DOHH2 (cell line): ENCODE data around the gene MYO7B.

Experiments
- H3F3A ChIP-seq: fragments of 200-600 bp; sonication (generic), shearing (Covaris generic); 2 replicates; pipeline ENCODE4 v1.6.0; 2016; ENCODE audit warnings: antibody characterized with exemption, mild to moderate bottlenecking; ENCODE audit not compliant: control insufficient read depth, insufficient read depth
- H3K27ac ChIP-seq: fragments of 200-600 bp; sonication (generic); 2 replicates; pipeline ENCODE4 v1.5.1; 2014; ENCODE audit warnings: low read depth, mild to moderate bottlenecking, low read length, moderate library complexity
- H3K27me3 ChIP-seq: fragments of 200-600 bp; sonication (generic); 2 replicates; pipeline ENCODE4 v1.6.1; 2014; ENCODE audit warnings: mild to moderate bottlenecking, low read length, mixed read lengths; ENCODE audit not compliant: control insufficient read depth
- H3K36me3 ChIP-seq: fragments of 200-600 bp; sonication (generic); 2 replicates; pipeline ENCODE4 v1.6.1; 2014; ENCODE audit warnings: mild to moderate bottlenecking, low read length, moderate library complexity, mixed read lengths; ENCODE audit not compliant: control insufficient read depth
- H3K4me1 ChIP-seq: fragments of 200-600 bp; sonication (generic); 2 replicates; pipeline ENCODE4 v1.6.1; 2014; ENCODE audit warnings: mild to moderate bottlenecking, low read length, mixed read lengths; ENCODE audit not compliant: control insufficient read depth
- H3K4me2 ChIP-seq: fragments of 200-600 bp; sonication (generic); 2 replicates; pipeline ENCODE4 v1.6.0; 2014; ENCODE audit warnings: mild to moderate bottlenecking, low read length, moderate library complexity
- H3K4me3 ChIP-seq: fragments of 200-600 bp; sonication (generic); 2 replicates; pipeline ENCODE4 v1.5.1; 2014; ENCODE audit warnings: mild to moderate bottlenecking, low read length, mixed read lengths
- H3K79me2 ChIP-seq: fragments of 200-600 bp; sonication (generic); 2 replicates; pipeline ENCODE4 v1.6.1; 2014; ENCODE audit warnings: mild to moderate bottlenecking, low read length, mixed read lengths; ENCODE audit not compliant: control insufficient read depth
- H3K9me2 ChIP-seq: fragments of 200-600 bp; sonication (generic); replicated peaks from 2 replicates; pipeline ENCODE4 v1.6.1; 2014; ENCODE audit warnings: mild to moderate bottlenecking, low read length, mixed read lengths; ENCODE audit not compliant: control insufficient read depth
- H3K9me3 ChIP-seq: fragments of 200-600 bp; sonication (generic); 2 replicates; pipeline ENCODE4 v1.6.1; 2014; ENCODE audit warnings: antibody characterized with exemption, low read length, mixed read lengths; ENCODE audit not compliant: control insufficient read depth, insufficient read depth
- H4K20me1 ChIP-seq: fragments of 200-600 bp; sonication (generic); 2 replicates; pipeline ENCODE4 v1.6.0; 2014; ENCODE audit warnings: low read depth, mild to moderate bottlenecking, antibody characterized with exemption, low read length, moderate library complexity; ENCODE audit not compliant: control insufficient read depth, insufficient read depth
- CTCF ChIP-seq: fragments of 200-600 bp; sonication (generic); IDR thresholded peaks from one replicate; pipeline ENCODE4 v1.5.1; 2014; ENCODE audit warnings: antibody characterized with exemption, mild to moderate bottlenecking, low read depth, low read length; ENCODE audit not compliant: poor library complexity, severe bottlenecking
- EZH2phosphoT487 ChIP-seq: fragments of 200-600 bp; sonication (generic); IDR thresholded peaks from 2 replicates; pipeline ENCODE4 v1.6.1; 2017; ENCODE audit warnings: borderline replicate concordance, mild to moderate bottlenecking, antibody characterized with exemption, low read length, moderate library complexity, mixed read lengths

Gene MYO7B

GRCh38 chr2:127678531-127678930 is 143.0 kb downstream of the MYO7B start:
- H3K79me2 ChIP-seq: no peaks in the 10 kb centered on the region
- H3K4me3 ChIP-seq: no peak overlapping the region
- H3K27me3 ChIP-seq: peaks cover 66% of the 10 kb centered on the region

GRCh38 chr2:127678991-127679390 is 143.5 kb downstream of the MYO7B start:
- no peak overlapping the region for H3K4me2 ChIP-seq

More at GRCh38 chr2:127678531-127678930, 143.0 kb downstream of the MYO7B start:
- H4K20me1 ChIP-seq: no peaks in the 10 kb centered on the region
- H3K9me2 ChIP-seq: no peaks in the 10 kb centered on the region
- no peak overlapping the region for H3K4me2 ChIP-seq
- H3K4me1 ChIP-seq: peaks cover 2% of the 10 kb centered on the region; the same call in 1 of the 2 replicates
- H3K27ac ChIP-seq: no peak overlapping the region
- no peaks in the 10 kb centered on the region for H3F3A ChIP-seq
- H3K9me3 ChIP-seq: no peaks in the 10 kb centered on the region
- TF ChIP-seq CTCF (no peak), EZH2phosphoT487 (no peak)
- H3K36me3 ChIP-seq: no peaks in the 10 kb centered on the region

DNA sequence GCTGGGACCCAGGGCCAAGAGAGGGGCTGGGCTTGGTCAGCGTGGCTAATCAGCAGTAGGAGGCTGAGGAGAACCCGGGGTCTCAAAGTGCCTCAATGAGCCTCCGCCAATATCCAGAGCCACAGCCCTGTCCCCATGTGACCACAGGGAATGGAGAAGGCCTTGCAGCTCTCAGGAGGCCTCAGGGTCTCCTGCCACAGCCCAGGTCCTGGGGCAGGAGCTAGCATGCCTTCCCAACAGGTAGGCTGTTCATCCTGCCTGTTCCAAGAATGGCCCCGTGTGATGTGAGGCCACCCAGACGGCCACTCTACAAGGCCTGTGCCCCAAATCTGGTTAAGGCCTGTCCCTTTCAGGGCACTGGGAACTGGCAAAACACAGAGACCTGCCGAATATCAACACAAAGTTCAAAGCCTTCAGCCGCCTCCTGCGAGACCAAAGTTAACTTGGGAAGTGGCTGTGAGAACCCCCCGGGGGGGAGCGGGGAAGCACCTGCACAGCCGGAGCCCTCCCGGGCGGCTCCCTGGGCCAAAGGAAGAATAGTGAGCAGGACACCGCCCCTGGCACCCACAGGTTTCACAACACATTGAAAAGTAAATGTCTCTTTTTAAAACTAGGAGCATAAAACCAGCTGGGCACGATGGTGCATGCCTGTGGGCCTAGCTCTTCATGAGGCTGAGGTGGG is 144.3 kb downstream of the MYO7B start:
- no peaks in the 10 kb centered on the region for H3K79me2 ChIP-seq
- H4K20me1 ChIP-seq: no peaks in the 10 kb centered on the region
- H3K27ac ChIP-seq: no peak overlapping the region
- H3F3A ChIP-seq: no peaks in the 10 kb centered on the region
- peaks cover 53% of the 10 kb centered on the region for H3K27me3 ChIP-seq
- no peaks in the 10 kb centered on the region for H3K9me2 ChIP-seq
- TF ChIP-seq EZH2phosphoT487: no peak
- TF ChIP-seq CTCF: no peak
- H3K4me2 ChIP-seq: no peak overlapping the region
- no peak overlapping the region for H3K4me3 ChIP-seq
- H3K36me3 ChIP-seq: no peaks in the 10 kb centered on the region
- no peaks in the 10 kb centered on the region for H3K9me3 ChIP-seq
- H3K4me1 ChIP-seq: peaks cover 2% of the 10 kb centered on the region; the same call in 1 of the 2 replicates

More at GRCh38 chr2:127678991-127679390, 143.5 kb downstream of the MYO7B start:
- H3K27me3 ChIP-seq: peaks cover 61% of the 10 kb centered on the region
- H4K20me1 ChIP-seq: no peaks in the 10 kb centered on the region
- H3K9me2 ChIP-seq: no peaks in the 10 kb centered on the region
- H3K4me1 ChIP-seq: peaks cover 2% of the 10 kb centered on the region; the same call in 1 of the 2 replicates
- H3K36me3 ChIP-seq: no peaks in the 10 kb centered on the region
- TF ChIP-seq CTCF (no peak), EZH2phosphoT487 (no peak)
- H3K79me2 ChIP-seq: no peaks in the 10 kb centered on the region
- no peak overlapping the region for H3K4me3 ChIP-seq
- H3F3A ChIP-seq: no peaks in the 10 kb centered on the region
- no peaks in the 10 kb centered on the region for H3K9me3 ChIP-seq
- no peak overlapping the region for H3K27ac ChIP-seq
